GM18498 (cell line): ENCODE data around the gene PIGO.

Source experiments
- ATAC-seq: cut with Tn5 transposase; IDR thresholded peaks from one replicate; pipeline ENCODE4 v1.9.1; 2021; ENCODE audit warnings: mild to moderate bottlenecking, moderate library complexity; ENCODE audit not compliant: unreplicated experiment

The PIGO gene

GRCh38 chr9:35072461-35073278, 23.7 kb downstream of the PIGO start, which contains the start of gene VCP:
Gene VCP, minus strand, starts transcription at chr9:35072625. Its CDS starts 272 bp downstream, at chr9:35072353.
- ATAC-seq: peak; percentile 84

GRCh38 chr9:35071814-35072460, 24.5 kb downstream of the PIGO start:
- ATAC-seq: peak; percentile 56

GRCh38 chr9:35070823-35071813, 25.3 kb downstream of the PIGO start:
- ATAC-seq: no peak

GRCh38 chr9:35069020-35069419, 27.4 kb downstream of the PIGO start:
- ATAC-seq: no peak

GRCh38 chr9:35067056-35067455, 29.3 kb downstream of the PIGO start:
- no peak for ATAC-seq

- ATAC-seq: no peak
Measured at GRCh38 chr9:35060548-35061207, 35.7 kb downstream of the PIGO start.

- no peak for ATAC-seq
Measured at GRCh38 chr9:35059438-35059837, 37.0 kb downstream of the PIGO start.

- no peak for ATAC-seq
Measured at GRCh38 chr9:35057271-35057620, 39.1 kb downstream of the PIGO start.

- ATAC-seq: no peak
Measured at GRCh38 chr9:35056571-35057270, 39.7 kb downstream of the PIGO start.

- ATAC-seq: no peak
Measured at GRCh38 chr9:35054871-35055644, 41.3 kb downstream of the PIGO start.

- no peak for ATAC-seq
Measured at GRCh38 chr9:35054185-35054835, 42.1 kb downstream of the PIGO start.

GRCh38 chr9:35051069-35051967, 45.1 kb downstream of the PIGO start:
- ATAC-seq: peak; percentile 66

GRCh38 chr9:35048511-35048910, 47.9 kb downstream of the PIGO start:
- no peak for ATAC-seq

GRCh38 chr9:35044071-35044470, 52.3 kb downstream of the PIGO start:
- ATAC-seq: no peak

- no peak for ATAC-seq
Measured at GRCh38 chr9:35042891-35043545, 53.4 kb downstream of the PIGO start.

GRCh38 chr9:35042081-35042604, 54.2 kb downstream of the PIGO start:
- ATAC-seq: no peak
